Hematopoietic multipotent progenitor cell treated with erythropoietin and hydrocortisone succinate and interleukin-3 and kit ligand, for 8 days (in vitro differentiated cells): ENCODE results near the gene MAN2A2.
"Not testable (repeated sequence)": the region's sequence is repeated elsewhere in the genome, so short reads cannot be mapped to it uniquely, and the experiment has no call there.

ENCODE experiments used
- DNase-seq: peaks from one replicate; pipeline ENCODE4 v3.0.0-alpha.2; 2015

The MAN2A2 gene

DNA sequence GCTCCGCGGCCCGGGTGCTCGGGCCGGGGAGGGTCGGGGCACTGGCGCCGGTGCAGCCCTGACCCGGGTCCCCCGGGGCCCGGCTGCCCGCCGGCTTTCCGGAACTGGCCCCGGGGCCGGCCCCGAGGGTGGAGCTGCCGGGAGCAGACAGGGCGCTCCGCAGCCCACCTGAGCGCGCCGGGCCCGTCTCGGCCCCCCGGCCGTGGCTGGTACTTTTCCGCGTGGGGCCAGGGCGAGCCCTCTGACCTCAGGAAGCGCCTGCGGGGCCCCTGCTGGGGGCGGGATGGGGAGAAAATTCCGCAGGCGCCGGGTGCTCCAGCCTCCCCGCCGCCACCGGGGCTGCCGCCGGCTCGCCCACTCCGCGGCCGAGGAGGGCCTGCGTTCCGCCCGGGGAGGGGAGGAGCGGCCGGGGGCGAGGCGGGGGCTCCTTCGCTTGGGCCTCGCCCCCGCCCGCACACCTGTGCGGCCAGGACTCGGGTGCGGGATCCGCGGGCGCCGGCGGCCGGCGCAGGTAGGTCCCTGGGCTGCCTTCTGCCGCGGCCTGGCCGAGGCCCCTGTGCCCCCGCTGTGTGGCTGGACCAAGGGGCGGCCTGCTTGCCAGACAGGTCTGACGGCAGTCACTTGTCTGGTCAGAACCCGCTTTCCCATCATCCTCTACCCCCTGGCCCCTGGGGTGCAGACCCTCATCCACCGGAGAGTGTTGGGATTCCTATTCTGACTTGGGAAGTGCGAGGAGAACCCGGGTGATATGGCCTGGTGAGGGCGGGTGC lies 31.2 kb upstream of the MAN2A2 start:
- DNase-seq: no peak

DNA sequence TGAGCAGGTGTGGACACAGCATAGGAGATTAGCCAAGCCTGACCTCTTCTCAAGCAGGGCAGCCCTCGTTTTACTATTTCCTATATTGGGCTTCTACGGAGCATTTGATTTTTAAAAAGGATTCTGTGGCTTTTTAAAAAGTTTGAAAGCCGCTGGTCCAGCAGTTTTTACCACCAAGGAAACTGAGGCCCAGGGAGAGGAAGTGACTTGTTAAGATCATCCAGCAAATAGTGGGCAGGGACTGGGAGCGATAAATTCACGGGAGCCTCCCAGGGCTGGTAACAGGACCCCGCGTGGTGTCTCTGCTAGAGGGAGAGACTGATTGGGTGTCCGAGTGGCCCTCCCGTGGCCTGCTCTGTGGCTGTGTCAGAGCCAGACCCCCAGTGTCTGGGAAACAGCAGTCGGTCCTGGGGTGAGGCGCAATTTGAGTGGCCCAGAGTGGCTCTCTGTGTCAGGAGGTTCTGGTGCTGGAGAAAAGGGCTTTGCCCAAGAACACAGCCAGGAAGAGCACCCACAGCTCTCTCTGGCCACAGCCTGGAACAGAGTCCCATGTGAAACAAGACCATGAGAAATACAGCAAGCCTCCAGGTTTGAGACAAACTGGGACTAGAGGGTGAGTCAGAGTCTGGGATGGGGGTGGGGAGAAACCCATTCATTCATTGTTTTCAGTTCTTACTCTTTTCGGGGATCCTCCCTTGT lies 30.5 kb upstream of the MAN2A2 start:
- peak; percentile 68 for DNase-seq

DNA sequence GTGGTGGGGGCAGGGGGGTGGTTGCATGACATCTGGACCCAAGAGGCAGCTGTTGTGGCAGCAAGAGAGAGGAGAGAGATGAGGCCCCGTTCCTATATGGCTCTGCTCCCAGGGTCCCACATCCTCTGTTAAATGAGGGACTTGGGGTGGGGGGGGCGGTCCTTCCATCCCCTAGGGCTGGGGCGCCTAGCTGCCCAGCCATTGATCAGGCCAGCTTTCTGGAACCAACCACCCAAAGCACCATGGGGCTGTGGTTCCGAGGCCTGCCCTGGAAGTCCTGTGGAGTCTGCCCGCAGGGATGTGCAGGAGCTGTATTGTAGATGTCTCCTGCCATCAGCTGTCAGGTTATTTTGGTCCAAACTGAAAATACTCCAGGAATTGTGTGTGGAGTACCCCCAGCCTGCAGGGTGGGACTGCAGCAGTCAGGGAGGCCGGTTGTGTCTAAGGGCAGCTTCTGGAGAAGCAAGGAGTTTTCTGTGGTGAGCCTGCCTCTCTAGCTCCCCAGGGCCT lies 29.6 kb upstream of the MAN2A2 start:
- DNase-seq: no peak

DNA sequence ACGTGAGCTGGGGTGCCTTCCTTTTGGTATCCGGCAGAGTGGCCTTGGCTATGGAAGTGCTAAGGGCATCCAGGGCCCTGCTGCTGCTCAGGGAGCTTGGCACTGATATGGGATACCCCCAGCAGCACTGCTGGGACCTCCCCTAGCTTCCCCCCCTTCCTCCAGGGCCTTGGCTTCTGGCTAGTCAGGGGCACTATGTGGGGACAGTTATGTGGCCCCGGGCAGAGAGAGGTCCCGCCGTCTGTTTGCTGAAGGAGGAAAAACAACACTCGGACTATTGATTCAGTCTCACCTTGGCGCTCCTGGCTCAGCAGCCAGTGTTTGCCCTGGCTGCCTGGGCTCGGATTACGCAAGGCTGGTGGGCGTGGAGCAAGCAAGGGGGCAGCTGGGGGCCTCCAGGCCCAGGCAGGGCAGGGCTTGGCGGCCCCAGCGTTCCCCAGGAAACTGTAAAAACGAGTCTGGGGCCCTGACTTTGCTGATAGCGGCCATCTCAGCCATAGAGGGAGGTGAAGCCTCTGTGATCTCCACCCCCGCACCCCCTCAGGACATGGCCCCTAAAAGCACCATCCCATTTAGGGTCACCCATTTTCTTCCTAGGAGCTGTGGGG lies 29.0 kb upstream of the MAN2A2 start:
- peak; percentile 52 for DNase-seq

DNA sequence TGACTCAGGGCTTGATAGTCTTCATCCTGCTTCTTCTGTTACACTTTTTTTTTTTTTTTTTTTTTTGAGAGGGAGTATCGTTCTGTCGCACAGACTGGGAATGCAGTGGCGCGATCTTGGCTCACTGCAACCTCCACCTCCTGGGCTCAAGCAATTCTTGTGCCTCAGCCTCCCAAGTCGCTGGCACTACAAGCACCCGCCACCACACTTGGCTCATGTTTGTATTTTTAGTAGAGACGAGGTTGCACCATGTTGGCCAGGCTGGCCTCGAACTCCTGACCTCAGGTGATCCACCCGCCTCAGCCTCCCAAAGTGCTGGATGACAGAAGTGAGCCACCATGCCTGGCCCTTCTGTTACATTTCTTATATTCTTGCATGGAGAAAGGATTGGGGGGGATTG lies 28.1 kb upstream of the MAN2A2 start:
- not testable (repeated sequence) for DNase-seq

DNA sequence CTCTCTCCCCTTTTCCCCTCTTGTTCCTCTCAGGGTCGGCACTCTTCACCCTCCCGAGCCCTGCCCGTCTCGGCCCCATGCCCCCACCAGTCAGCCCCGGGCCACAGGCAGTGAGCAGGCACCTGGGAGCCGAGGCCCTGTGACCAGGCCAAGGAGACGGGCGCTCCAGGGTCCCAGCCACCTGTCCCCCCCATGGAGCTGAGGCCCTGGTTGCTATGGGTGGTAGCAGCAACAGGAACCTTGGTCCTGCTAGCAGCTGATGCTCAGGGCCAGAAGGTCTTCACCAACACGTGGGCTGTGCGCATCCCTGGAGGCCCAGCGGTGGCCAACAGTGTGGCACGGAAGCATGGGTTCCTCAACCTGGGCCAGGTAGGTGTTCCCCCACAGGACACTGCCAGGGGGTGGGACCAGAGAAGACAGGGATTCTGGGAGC lies 27.5 kb upstream of the MAN2A2 start:
- DNase-seq: no peak

DNA sequence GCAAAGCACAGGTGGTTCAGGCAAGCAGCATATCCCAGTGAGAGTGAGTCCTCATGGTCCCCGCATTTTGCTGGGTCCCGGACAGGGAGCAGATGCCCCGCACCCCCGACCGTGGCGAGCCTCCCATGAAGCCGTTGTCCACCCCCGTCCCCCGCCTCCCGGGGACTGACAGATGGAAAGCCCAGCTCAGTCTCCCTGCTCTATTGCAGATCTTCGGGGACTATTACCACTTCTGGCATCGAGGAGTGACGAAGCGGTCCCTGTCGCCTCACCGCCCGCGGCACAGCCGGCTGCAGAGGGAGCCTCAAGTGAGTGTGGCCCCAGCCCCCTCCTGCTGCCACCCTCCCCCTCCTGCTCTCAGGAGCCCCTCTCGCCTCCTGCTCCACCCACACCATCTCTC lies 27.1 kb upstream of the MAN2A2 start:
- no peak for DNase-seq

DNA sequence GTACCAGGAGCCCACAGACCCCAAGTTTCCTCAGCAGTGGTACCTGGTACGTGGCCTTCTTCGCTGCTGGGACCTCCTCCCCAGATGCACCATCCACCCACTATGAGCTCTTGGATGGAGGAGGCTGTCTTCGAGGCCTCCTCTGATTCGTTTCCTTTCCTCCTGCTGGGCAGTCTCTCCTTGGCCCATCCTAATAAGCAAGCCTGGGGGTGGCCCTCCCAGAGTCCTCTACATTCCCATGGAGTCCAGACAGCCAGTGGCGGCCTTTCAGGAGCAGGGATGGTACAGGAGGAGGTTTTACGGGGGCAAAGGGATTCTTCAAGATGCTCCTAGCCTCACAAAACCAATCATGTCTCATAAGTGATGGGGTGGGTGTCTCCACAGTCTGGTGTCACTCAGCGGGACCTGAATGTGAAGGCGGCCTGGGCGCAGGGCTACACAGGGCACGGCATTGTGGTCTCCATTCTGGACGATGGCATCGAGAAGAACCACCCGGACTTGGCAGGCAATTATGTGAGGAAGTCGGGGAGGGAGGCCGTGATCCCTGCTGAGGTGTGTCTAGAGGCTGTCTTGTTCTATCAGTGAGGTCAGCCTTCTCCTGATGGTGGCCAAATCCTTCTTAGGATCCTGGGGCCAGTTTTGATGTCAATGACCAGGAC lies 26.5 kb upstream of the MAN2A2 start:
- no peak for DNase-seq

DNA sequence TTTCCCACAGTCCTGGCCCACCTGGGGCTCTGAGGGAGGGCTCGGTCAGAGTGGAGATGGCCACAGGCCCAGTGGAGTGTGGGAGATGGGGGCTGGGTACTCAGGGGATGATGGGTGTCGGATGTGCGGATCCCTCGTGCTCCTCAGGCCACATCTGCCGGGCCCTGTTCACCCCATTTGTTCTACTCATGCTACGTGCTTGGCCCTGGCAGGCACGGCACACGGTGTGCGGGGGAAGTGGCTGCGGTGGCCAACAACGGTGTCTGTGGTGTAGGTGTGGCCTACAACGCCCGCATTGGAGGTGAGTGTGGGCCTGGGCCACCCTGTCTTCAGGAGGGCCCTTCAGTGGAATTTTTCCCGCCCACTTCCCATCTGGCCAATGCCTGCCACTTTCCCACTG lies 25.8 kb upstream of the MAN2A2 start:
- DNase-seq: no peak

DNA sequence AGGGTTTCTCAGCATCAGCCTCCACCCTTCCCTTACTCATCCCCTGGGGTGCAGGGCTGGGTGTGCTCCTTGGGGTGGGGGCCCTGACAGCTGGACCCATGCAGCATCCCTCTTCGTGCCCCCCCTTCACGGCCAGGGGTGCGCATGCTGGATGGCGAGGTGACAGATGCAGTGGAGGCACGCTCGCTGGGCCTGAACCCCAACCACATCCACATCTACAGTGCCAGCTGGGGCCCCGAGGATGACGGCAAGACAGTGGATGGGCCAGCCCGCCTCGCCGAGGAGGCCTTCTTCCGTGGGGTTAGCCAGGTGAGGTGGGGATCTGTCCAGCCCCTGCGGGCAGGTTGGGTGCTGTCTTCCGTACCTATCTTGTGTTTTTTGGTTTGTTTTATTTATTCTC lies 25.1 kb upstream of the MAN2A2 start:
- no peak for DNase-seq

DNA sequence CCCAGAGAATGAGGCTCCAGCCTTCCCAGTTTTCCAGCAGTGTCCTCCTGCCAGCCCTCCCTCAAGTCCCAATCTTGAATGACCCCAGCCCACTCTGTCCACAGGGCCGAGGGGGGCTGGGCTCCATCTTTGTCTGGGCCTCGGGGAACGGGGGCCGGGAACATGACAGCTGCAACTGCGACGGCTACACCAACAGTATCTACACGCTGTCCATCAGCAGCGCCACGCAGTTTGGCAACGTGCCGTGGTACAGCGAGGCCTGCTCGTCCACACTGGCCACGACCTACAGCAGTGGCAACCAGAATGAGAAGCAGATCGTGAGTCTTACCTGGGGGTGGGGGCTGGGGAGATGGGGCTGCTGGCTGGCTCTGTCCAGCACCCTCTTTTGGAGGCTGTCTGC lies 24.4 kb upstream of the MAN2A2 start:
- DNase-seq: no peak

DNA sequence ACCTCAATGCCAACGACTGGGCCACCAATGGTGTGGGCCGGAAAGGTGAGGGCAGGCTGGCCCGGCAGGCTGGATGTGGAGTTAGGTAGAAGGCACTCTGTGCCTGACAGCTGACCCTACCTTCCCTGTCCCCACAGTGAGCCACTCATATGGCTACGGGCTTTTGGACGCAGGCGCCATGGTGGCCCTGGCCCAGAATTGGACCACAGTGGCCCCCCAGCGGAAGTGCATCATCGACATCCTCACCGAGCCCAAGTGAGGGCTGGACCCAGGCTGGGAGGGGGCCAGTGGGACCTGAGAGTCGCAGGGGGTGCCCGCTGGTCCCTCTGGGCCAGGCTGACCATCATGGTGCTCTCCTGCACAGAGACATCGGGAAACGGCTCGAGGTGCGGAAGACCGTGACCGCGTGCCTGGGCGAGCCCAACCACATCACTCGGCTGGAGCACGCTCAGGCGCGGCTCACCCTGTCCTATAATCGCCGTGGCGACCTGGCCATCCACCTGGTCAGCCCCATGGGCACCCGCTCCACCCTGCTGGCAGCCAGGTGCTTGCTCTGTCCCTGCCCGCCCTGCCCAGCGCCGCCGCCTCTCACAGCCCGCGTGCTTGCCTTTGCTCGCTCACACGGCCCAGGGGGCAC lies 23.3 kb upstream of the MAN2A2 start:
- no peak for DNase-seq

DNA sequence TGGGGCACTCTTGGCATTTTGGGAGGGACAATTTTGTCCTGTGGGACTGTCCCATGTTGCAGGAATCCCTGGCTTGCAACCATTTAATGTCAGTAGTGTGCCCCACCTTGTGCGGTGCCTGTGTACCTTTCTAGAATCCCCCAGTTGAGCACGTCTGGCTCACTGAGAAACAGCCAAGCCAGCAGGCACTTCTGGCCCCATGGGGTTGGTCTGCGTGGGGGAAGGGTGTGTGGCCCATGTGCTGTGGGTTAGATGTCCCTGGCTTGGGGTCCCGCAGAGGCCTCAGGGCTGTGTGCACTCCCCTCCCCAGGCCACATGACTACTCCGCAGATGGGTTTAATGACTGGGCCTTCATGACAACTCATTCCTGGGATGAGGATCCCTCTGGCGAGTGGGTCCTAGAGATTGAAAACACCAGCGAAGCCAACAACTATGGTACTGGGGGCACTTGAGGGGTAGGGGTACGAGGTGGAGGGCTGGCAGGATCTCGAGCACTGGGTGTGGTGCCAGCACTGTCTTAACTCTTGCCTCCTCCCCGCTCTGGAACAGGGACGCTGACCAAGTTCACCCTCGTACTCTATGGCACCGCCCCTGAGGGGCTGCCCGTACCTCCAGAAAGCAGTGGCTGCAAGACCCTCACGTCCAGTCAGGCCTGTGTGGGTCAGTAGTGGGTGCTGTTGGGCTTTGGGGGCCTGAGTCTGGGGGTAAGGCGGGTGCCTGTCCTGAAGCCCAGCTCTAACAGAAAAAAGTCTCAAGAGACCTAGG lies 22.5 kb upstream of the MAN2A2 start:
- no peak for DNase-seq

DNA sequence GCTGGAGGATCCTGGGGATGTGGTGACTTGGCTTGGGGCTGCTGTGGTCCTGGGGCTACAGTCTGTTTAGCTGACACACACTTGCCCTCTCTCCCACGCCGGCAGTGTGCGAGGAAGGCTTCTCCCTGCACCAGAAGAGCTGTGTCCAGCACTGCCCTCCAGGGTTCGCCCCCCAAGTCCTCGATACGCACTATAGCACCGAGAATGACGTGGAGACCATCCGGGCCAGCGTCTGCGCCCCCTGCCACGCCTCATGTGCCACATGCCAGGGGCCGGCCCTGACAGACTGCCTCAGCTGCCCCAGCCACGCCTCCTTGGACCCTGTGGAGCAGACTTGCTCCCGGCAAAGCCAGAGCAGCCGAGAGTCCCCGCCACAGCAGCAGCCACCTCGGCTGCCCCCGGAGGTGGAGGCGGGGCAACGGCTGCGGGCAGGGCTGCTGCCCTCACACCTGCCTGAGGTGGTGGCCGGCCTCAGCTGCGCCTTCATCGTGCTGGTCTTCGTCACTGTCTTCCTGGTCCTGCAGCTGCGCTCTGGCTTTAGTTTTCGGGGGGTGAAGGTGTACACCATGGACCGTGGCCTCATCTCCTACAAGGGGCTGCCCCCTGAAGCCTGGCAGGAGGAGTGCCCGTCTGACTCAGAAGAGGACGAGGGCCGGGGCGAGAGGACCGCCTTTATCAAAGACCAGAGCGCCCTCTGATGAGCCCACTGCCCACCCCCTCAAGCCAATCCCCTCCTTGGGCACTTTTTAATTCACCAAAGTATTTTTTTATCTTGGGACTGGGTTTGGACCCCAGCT lies 21.7 kb upstream of the MAN2A2 start:
- no peak for DNase-seq

DNA sequence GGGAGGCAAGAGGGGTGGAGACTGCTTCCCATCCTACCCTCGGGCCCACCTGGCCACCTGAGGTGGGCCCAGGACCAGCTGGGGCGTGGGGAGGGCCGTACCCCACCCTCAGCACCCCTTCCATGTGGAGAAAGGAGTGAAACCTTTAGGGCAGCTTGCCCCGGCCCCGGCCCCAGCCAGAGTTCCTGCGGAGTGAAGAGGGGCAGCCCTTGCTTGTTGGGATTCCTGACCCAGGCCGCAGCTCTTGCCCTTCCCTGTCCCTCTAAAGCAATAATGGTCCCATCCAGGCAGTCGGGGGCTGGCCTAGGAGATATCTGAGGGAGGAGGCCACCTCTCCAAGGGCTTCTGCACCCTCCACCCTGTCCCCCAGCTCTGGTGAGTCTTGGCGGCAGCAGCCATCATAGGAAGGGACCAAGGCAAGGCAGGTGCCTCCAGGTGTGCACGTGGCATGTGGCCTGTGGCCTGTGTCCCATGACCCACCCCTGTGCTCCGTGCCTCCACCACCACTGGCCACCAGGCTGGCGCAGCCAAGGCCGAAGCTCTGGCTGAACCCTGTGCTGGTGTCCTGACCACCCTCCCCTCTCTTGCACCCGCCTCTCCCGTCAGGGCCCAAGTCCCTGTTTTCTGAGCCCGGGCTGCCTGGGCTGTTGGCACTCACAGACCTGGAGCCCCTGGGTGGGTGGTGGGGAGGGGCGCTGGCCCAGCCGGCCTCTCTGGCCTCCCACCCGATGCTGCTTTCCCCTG lies 21.0 kb upstream of the MAN2A2 start:
- DNase-seq: no peak

DNA sequence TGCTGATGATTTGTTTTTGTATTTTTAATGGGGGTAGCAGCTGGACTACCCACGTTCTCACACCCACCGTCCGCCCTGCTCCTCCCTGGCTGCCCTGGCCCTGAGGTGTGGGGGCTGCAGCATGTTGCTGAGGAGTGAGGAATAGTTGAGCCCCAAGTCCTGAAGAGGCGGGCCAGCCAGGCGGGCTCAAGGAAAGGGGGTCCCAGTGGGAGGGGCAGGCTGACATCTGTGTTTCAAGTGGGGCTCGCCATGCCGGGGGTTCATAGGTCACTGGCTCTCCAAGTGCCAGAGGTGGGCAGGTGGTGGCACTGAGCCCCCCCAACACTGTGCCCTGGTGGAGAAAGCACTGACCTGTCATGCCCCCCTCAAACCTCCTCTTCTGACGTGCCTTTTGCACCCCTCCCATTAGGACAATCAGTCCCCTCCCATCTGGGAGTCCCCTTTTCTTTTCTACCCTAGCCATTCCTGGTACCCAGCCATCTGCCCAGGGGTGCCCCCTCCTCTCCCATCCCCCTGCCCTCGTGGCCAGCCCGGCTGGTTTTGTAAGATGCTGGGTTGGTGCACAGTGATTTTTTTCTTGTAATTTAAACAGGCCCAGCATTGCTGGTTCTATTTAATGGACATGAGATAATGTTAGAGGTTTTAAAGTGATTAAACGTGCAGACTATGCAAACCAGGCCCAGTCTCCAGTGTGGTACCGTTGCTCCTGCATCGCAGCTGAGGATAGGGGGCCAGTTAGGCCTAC lies 20.1 kb upstream of the MAN2A2 start:
- no peak for DNase-seq

DNA sequence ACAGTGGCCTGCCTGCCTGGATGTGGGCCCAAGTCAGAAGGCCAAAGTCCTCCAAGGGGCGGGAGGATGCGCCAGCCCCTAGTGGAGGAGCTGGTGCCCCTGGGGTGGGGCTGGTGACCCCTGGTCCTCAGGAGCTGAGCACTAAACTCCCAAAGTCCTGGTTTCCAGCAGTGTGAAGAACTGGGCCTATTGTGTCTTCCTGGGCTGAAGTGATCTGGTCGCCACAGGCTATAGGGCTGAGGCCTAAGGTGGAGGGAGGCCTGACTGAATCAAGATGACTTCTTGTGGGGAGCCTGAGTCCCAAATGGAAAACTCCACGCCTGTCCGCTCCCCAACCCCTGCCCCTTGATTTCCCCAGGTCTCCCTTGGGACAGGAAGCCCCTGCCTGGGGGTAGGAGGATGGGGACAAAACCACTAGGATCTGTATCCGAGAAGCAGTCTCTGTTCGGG lies 19.6 kb upstream of the MAN2A2 start:
- DNase-seq: peak; percentile 22

DNA sequence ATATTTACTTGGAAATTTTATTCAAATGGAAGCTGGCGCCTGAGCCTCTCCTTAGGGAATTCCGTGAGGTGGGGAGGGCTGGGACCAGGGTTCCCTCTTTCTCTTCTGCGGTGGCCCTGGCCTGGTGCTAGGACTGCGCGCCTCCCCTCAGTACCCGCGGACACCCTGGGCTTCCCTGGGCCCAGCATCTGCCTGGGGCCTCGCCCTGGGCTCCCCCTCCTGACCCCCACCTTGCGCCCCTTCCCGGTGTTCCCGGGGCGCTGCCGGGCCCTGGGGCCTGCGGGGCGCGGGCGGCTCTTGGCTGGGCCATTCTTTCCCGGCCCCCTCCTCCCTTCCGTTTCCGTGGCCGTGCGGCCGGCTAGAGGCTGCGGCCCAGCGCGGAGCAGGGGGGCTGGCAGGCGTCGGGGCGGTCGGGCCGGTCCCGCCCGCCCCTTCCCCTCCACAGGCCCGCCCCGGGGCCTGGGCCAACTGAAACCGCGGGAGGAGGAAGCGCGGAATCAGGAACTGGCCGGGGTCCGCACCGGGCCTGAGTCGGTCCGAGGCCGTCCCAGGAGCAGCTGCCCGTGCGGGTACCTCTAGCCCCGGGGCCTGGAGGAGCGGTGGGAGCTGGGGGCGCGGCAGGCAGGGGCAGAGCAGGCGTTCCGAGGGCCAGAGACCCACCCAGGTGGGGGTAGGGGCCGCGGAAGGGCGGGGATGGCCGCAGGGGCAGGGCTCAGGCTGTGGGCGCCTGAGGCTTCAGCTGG lies 19.0 kb upstream of the MAN2A2 start, which contains the start of gene FES:
FES (plus strand) TSS at position 529 of the 743 bp plus-strand sequence. CDS start 542 bp downstream, outside the sequence.
- peak; percentile 54 for DNase-seq
